Measurements from ENCODE around the gene MSGN1.

The MSGN1 gene, protein sequence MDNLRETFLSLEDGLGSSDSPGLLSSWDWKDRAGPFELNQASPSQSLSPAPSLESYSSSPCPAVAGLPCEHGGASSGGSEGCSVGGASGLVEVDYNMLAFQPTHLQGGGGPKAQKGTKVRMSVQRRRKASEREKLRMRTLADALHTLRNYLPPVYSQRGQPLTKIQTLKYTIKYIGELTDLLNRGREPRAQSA

DNA sequence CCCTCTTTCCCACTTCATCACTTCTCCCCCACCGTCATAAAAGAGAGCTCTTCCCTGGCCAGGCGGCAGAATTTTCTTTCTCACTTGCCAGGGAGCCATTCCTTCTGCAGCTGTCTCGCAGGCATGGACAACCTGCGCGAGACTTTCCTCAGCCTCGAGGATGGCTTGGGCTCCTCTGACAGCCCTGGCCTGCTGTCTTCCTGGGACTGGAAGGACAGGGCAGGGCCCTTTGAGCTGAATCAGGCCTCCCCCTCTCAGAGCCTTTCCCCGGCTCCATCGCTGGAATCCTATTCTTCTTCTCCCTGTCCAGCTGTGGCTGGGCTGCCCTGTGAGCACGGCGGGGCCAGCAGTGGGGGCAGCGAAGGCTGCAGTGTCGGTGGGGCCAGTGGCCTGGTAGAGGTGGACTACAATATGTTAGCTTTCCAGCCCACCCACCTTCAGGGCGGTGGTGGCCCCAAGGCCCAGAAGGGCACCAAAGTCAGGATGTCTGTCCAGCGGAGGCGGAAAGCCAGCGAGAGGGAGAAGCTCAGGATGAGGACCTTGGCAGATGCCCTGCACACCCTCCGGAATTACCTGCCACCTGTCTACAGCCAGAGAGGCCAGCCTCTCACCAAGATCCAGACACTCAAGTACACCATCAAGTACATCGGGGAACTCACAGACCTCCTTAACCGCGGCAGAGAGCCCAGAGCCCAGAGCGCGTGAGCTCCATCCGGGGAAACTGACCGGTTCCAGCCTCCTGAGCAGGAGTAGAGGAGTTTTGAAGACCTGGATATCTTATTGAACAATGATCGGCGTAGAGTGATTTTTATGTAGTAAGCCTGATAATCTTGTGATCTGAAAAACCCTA, at the start of gene MSGN1:
Gene MSGN1 (plus strand): TSS at position 65 of the 850 bp plus-strand sequence. CDS start 59 bp downstream, at position 124.
- DNase-seq, result peak; percentile 27
- Mint-ChIP-seq H3K36me3 (ENCODE audit: low read depth) (no peaks in the 10 kb centered on the region), H3K27ac (peak within 1 kb of the TSS; percentile 99), H3K27me3 (ENCODE audit: low read depth, poor library complexity) (peaks cover 3% of the 10 kb centered on the region), H3K4me3 (peak within 1 kb of the TSS; percentile 81), H3K4me1 (peaks cover 97% of the 10 kb centered on the region), H3K9me3 (no peaks in the 10 kb centered on the region)
- TF ChIP-seq CTCF (IDR thresholded peaks at IDR 0.05), result no peak

DNA sequence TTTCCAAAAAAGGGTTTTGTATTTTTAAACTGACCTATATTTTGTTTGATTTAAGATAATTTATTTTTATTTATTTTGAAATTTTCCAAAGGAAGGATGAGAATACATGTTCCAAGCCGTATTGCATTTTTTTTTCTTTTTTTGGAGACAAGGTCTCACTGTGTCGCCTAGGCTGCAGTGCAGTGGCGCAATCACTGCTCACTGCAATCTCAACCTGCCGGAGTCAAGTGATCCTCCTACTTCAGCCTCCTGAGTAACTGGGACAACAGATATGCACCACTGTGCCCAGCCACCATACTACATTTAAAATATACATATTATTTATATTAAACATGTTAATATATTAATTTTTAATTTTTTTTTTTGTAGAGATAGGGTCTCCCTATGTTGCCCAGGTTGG, 47.4 kb upstream of the MSGN1 start:
- no peak overlapping the region for H3K27ac Mint-ChIP-seq

GRCh38 chr2:17771956-17772355, 44.3 kb upstream of the MSGN1 start:
- no peak overlapping the region for H3K27ac Mint-ChIP-seq
- no peak overlapping the region for H3K4me3 Mint-ChIP-seq
- peaks cover 58% of the 10 kb centered on the region for H3K36me3 Mint-ChIP-seq (ENCODE audit: low read depth)
- DNase-seq, result no peak
- no peaks in the 10 kb centered on the region for H3K27me3 Mint-ChIP-seq (ENCODE audit: low read depth, poor library complexity)
- H3K9me3 Mint-ChIP-seq, result no peaks in the 10 kb centered on the region
- H3K4me1 Mint-ChIP-seq, result no peaks in the 10 kb centered on the region
- TF ChIP-seq CTCF (IDR thresholded peaks at IDR 0.05), result no peak

More for the DNA sequence above, 47.4 kb upstream of the MSGN1 start:
- no peaks in the 10 kb centered on the region for H3K27me3 Mint-ChIP-seq (ENCODE audit: low read depth, poor library complexity)
- H3K4me3 Mint-ChIP-seq, result no peak overlapping the region
- H3K9me3 Mint-ChIP-seq, result no peaks in the 10 kb centered on the region
- TF ChIP-seq CTCF (IDR thresholded peaks at IDR 0.05), result no peak
- no peaks in the 10 kb centered on the region for H3K4me1 Mint-ChIP-seq
- H3K36me3 Mint-ChIP-seq (ENCODE audit: low read depth), result peaks cover 49% of the 10 kb centered on the region
- no peak for DNase-seq

DNA sequence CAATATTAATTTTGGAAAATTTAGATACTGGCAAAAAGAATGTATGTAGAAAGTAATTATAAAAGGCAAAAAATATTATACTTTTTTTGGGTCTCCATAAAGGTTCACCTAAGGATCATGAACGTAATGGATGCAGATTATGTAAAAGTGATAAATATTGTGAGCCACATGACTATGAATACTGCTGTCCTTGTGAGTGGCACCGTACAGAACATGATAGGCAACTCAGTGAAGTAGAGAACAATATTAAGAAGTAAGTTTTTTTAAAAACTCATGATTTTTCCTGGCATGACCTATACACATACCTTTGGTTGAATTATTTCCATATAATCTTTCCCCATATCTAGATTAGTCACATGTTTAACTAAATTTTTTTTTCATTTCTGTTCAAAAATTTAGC, 43.7 kb upstream of the MSGN1 start:
- no peak for TF ChIP-seq CTCF (IDR thresholded peaks at IDR 0.05)
- H3K36me3 Mint-ChIP-seq (ENCODE audit: low read depth), result peaks cover 63% of the 10 kb centered on the region
- no peaks in the 10 kb centered on the region for H3K27me3 Mint-ChIP-seq (ENCODE audit: low read depth, poor library complexity)
- H3K4me3 Mint-ChIP-seq, result no peak overlapping the region
- H3K4me1 Mint-ChIP-seq, result no peaks in the 10 kb centered on the region
- H3K27ac Mint-ChIP-seq, result no peak overlapping the region
- DNase-seq, result no peak
- no peaks in the 10 kb centered on the region for H3K9me3 Mint-ChIP-seq

DNA sequence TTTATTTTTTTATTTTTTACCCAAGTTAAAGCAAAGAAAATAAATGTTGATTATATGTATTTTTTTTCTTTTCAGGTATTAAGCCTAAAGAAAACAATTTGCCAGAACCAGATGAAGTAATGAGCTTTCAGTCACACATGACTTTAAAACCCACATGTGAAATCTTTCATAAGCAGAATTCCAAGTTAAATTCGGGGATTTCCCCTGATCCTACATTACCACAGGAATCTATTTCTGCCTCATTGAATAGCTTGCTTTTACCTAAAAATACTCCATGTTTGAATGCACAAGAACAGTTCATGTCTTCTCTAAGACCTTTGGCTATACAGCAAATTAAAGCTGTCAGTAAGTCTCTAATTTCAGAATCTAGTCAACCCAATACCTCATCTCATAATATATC, 35.7 kb upstream of the MSGN1 start:
- Mint-ChIP-seq H3K9me3 (no peaks in the 10 kb centered on the region), H3K4me1 (no peaks in the 10 kb centered on the region), H3K27me3 (ENCODE audit: low read depth, poor library complexity) (no peaks in the 10 kb centered on the region), H3K36me3 (ENCODE audit: low read depth) (peaks cover 73% of the 10 kb centered on the region), H3K4me3 (no peak overlapping the region), H3K27ac (no peak overlapping the region)
- no peak for TF ChIP-seq CTCF (IDR thresholded peaks at IDR 0.05)
- no peak for DNase-seq

All from nephron progenitor cell (in vitro differentiated cells).